ENCODE data around the gene STK32B.

The STK32B gene

DNA sequence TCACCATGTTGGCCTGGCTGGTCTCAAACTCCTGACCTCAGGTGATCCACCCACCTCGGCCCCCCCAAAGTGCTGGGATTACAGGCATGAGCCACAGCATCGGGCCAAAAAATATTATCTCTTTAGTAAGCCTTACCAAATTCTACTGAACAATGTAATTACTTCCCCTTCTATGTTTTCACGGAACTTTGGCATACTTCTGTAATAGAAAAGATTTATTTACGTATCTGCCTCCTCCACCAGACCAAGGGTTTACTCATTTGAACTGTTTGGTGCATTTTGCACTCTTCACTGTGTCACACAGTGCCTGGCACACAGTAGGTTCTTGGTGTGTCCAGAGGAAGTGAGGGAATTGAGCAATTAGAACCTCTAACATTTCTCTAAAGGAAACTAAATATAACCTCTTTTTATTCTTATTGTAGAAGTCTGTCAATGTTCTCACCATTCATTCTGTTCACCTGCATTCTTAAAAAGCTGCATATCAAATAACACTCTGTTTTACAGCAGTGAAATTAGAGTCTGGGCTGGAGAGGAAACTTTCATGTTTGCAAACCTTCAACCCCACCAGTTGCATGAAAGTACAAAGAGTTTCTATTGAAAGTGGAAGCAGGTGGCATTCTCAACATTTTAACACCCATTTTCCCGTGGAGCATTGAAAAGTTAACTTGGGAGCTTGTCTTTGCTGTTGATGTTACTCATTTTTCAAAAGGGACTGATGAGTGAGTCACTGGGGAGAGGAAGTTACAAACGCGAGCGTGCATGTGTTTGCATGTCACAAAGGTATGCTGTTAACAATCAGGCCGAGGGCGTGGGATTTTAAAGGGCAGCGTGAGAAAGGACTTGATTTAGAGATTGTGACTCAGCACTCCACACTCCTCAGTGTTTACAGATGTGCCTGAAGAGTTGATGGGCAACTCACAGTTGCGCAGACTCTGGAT is 314.1 kb downstream of the STK32B start:
- DNase-seq (ENCODE audit: low spot score): peak; percentile 98

DNA sequence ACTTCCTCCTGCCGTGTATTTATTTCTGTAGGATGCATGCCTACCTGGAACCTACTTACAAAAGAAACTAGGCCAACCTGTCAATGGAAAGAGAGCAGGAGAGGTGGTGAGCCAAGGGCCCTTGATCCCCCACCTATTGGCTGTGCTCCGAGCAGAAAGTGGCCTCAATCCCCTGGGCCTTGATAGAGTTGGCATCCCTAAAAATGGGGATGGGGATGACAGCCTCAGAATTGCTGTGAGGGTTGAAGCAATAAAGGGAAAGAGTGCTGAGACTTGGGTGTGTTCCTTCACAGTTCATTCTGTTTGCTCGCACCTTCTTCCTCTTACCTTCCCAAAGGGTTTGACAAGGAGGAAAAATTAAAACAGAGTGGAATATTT is 314.7 kb downstream of the STK32B start:
- DNase-seq (ENCODE audit: low spot score): no peak

DNA sequence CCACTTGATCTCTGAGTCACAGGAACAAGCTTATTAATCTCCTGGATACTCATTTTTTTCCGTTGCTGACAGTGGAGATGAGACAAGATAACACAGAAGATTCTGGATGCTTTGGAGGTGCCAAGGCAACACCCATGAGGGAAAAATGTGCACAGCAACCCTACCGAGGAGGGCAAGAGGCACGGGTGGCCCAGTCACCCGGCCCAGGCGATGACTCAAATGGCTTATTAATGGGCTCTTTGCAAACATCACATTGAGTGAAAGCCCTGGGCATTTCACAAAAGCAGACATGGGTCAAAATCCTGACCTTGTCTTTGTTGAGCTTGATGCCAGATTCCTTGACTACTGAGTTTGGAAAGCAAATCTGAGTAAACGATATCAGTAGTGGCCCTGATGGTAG is 315.1 kb downstream of the STK32B start:
- peak; percentile 38 for DNase-seq (ENCODE audit: low spot score)

DNA sequence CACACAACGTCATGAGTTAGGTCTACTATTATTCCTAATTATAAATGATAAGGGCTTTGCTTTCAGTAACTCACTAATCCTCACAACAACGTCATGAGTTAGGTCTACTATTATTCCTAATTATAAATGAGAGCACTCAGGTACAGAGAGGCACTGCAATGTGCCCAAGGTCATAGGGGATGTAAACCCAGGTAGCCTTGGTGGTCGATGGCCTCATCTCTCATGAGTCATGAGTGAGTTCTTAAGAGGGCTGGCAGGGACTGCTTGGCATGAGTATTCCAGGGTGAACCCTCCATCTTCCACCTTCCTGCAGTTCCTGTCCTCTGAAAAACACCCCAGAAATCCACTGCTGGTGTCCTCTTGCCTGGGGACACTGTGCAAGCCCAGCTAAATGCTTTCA is 317.1 kb downstream of the STK32B start:
- no peak for DNase-seq (ENCODE audit: low spot score)

DNA sequence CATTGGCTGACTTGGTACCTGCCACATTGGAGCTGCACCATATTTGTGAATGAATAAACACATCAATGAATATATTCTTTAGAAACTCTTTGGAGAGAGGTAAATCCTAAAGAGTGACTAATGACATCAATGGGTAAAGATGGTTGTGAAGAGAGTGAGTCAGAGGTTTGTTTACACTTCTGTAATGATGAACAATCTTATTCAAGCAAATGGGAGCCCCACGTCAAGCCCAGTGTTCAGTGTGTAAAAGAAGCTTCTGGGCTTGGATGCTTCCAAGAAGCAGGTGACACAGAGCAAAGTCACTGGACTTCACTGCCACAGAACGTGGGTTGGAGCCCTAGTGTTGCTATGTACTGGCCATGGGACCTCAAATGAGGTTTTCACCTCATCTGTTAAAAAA is 319.0 kb downstream of the STK32B start:
- DNase-seq (ENCODE audit: low spot score): peak; percentile 84

- peak; percentile 47 for DNase-seq (ENCODE audit: low spot score)
Measured at GRCh38 chr4:5371415-5372190, 320.3 kb downstream of the STK32B start.

DNA sequence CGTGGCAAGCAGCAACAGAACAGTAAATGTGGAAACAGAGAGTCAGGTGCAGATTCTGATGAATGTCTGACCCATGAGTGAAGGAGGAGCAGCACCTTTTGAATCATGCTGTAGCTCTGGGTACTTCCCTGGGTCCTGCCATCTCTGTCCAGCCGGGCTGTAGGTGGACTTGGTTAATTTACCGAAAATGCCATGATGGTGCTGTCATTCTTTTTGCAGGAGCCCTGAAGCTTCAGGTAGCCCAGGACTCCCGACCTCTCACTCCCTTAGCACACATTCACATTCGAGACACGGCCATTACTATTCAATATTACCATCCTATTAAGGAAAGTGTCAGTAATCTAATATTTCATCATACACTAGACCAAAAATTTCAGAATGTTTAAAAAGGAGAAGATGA is 320.9 kb downstream of the STK32B start:
- DNase-seq (ENCODE audit: low spot score): no peak

- no peak for DNase-seq (ENCODE audit: low spot score)
Measured at GRCh38 chr4:5373327-5373726, 322.0 kb downstream of the STK32B start.

DNA sequence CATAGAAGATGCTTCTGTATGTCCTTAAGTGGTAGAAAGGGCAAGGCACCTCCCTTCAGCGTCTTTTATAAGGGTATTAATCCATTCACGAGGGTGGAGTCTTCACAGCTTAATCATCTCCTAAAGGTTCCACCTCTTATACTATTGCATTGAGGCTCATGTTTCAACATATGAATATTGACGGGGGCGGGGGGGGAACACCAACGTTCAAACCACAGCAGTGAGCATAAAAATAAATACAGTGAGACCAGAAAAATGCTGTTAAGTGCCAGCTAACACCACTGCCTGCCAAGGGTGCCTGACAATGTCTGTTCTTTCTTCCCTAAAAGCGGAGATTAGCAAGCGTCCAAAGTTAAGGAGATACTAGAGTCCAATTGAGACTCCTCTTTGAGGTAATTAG is 323.3 kb downstream of the STK32B start:
- no peak for DNase-seq (ENCODE audit: low spot score)

GRCh38 chr4:5374994-5375393 is 323.7 kb downstream of the STK32B start:
- no peak for DNase-seq (ENCODE audit: low spot score)

GRCh38 chr4:5376015-5376414 is 324.7 kb downstream of the STK32B start:
- no peak for DNase-seq (ENCODE audit: low spot score)

DNA sequence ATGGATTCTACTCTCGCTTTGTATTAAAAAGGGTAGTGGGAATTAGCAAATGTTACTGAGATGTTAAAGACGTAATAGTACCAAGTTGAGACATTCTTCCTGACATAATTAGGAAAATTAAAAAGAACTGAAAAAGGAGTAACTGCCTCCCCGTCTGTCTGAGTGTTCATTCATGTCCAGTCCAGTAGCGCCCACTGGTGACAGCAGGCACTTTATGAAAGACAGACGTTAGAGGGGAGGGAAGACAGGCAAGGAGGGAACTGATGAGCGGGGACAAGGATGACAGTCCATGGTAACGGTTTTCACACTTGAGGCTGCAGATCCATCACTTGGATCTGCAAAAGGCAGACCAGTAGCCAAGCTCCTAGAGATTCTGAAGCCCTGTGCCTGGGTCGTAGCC is 326.7 kb downstream of the STK32B start:
- no peak for DNase-seq (ENCODE audit: low spot score)

GRCh38 chr4:5379895-5380294 is 328.6 kb downstream of the STK32B start:
- DNase-seq (ENCODE audit: low spot score): no peak

DNA sequence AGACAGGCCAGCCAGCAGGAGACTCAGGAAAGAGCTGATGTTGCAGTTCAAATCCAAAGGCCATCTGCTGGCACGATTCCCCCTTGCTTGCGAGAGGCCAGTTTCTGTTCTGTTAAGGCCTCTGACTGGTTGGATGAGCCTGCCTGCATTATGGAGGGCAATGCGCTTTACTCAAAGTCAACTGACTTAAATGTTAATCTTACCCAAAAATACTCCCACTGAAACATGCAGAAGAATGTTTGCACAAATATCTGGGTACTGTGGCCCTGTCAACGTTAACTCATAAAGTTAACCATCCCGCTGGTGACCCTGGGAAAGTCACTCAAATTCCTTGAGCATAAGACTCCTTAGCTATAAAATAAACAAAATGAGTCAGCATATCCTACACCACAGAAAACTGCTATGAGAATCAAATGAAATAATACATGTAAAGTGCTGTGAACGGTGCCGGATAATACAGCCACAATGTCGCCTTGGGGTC is 330.7 kb downstream of the STK32B start:
- peak; percentile 19 for DNase-seq (ENCODE audit: low spot score)

- no peak for DNase-seq (ENCODE audit: low spot score)
Measured at GRCh38 chr4:5383191-5383980, 332.1 kb downstream of the STK32B start.

DNA sequence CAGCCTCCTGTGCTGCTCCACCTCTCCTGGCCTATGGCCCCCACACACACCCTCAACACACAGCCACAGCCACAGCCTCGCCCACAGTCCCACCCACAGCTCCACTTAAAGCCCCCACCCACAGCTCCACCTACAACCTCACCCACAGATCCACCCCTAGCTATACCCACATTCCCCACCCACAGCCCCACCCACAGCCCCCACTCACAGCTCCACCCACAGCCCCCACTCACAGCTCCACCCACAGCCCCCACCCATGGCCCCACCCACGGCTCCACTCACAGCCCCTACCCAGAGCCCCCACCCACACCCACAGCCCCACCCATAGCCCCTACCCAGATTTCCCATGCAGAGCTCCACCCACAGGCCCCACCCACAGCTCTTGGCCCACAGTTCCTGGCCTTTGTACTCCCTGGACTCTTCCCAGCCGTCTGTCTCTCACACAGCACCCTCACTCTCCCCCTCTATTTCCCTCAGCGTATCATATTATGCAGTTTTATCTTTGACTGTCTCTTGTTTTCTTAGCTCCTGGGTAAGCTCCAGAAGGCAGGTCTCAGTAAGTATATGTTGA is 334.5 kb downstream of the STK32B start:
- DNase-seq (ENCODE audit: low spot score): peak; percentile 83

DNA sequence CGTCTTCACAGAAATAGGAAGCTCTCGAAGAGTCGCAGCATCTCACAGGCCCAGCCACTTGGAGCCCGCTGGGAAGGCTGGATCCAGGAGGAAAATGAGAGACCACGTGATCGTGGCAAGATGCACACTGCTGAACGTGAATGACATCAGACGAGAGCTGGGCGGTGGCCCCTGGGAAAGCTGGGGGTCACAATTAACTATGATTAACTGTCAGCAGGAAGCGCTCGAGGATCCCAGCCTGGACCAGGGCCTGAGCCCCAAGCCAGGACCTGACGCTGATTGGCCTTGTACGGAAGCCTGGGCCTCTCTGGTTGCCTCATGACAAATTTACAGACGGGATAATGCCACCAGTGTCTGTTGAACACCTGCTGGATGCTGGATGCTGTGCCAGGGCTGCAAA is 335.6 kb downstream of the STK32B start:
- no peak for DNase-seq (ENCODE audit: low spot score)

DNA sequence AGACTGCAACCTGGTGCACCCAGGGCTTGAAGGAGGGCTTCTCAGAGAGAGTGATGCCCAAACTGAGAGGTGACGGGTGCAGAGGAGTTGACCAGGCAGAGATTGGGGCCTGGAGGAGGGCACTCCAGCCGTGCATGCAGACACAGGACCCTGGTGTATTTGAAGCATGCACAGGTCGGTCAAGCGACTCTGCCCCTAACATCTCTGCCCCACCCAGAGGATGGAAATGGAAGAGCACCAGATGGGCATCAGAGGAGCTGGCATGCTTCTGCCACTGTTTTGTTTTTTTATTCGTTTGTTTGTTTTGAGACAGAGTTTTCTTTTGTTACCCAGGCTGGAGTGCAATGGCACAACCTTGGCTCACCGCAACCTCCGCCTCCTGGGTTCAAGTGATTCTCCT is 336.2 kb downstream of the STK32B start:
- peak; percentile 7 for DNase-seq (ENCODE audit: low spot score)

GRCh38 chr4:5389756-5390310 is 338.6 kb downstream of the STK32B start:
- DNase-seq (ENCODE audit: low spot score): no peak

DNA sequence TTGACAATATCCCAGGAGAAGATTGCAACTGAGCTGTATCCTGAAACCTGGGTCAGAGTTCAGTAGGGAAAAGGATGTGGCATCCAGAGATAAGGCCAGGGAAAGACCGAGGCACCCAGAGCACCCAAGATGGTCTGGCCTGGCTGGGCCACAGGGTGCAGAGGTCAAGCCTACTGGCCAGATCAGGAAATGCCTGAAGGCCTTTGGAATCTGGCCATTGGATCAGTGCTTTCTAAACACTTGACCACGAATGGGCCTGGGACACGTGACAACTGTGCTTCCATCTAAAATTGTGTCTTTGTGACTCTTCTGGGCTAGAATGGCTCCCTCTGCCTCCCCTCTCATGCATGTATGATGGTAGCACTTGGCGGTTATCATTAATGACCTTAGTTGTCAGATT is 340.2 kb downstream of the STK32B start:
- no peak for DNase-seq (ENCODE audit: low spot score)

GRCh38 chr4:5393911-5394513 is 342.7 kb downstream of the STK32B start:
- no peak for DNase-seq (ENCODE audit: low spot score)

Data from SW480 (cell line).